Mucosa of descending colon (tissue), 3 donors: ENCODE data around the gene MAP3K2. TPM values are rescaled to one million over a fixed set of nuclear protein-coding genes. Genes with fewer than 3 reads are reported as not detected.

ENCODE experiments used
- ATAC-seq: fragments of 200-7000 bp; cut with Tn5 transposase; one replicate; pipeline ENCODE4 v1.9.1; 2020; ENCODE audit warnings: mild to moderate bottlenecking, moderate library complexity
- DNase-seq, 3 donors: peaks; one replicate each; pipeline ENCODE4 v3.0.0-alpha.2; 2020
- H3K36me3 ChIP-seq: fragments of 200-600 bp; one replicate; pipeline ENCODE4 v1.8.0; 2021; ENCODE audit warnings: low read depth, mild to moderate bottlenecking
- H3K4me1 ChIP-seq: fragments of 200-600 bp; one replicate; pipeline ENCODE4 v1.8.0; 2021; ENCODE audit warnings: low read depth, mild to moderate bottlenecking
- H3K4me3 ChIP-seq: fragments of 200-600 bp; one replicate; pipeline ENCODE4 v1.8.0; 2021; ENCODE audit warnings: mild to moderate bottlenecking
- H3K9me3 ChIP-seq: fragments of 200-600 bp; one replicate; pipeline ENCODE4 v1.8.0; 2021; ENCODE audit warnings: mild to moderate bottlenecking
- CTCF ChIP-seq: fragments of 200-600 bp; IDR thresholded peaks from one replicate; pipeline ENCODE4 v1.8.0; 2022; ENCODE audit warnings: antibody characterized with exemption, mild to moderate bottlenecking
- intact Hi-C, 2 donors: fragments of 100-400 bp; cut with DNase I in 1 of 2; cut with micrococcal nuclease in 1 of 2; formaldehyde crosslinking; loops; one replicate each; pipeline versions ENCODE4 v1.11.0 to v1.11.1; 2022; cut with DNase I, micrococcal nuclease
- total RNA-seq, 3 donors: library from RNA; stranded (reverse); fragmentation: NEBNext Ultra II Directional in 2 of 3; extraction: Animal tissue kit (Norgen Biotek cat#: 25700) in 2 of 3; gene quantifications; one replicate each; pipeline versions ENCODE4 v1.2.1 to v1.2.4, GENCODE V29; 2021 to 2023
- donor health status: DM: no; HTN: no; CAD: no; lungs with moderate emphysema.
- donor health status: DM: no; HTN: no; CAD: no.
- donor health status: DM: no; HTN: yes; CAD: no.

The MAP3K2 gene
- total RNA-seq, 3 donors from 2014 or later = 71.8 to 80.6 (median 77.1) TPM

DNA sequence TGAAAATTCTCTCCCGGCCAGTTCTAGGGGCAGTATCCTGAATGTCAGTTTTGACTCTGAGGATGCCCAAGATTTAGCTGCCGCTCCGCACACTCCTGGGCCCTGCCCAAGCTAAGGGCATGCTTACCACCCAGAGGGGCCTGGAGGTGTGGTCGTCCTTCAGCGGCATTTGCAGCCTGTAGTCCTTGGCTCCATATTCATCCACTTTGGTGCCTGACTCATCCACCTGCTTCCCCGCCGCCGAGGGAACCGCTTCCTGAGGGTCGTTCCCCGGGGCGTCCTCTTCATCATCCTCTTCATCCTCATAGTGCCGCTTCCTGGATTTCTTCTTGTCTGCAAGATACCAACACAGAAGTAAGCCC, 94.4 kb downstream of the MAP3K2 start:
- peak; percentile 18 for ATAC-seq
- intact Hi-C loops = no loop called here

GRCh38 chr2:127288274-127288673, 99.5 kb downstream of the MAP3K2 start:
- no peak for ATAC-seq
- DNase-seq = no peak
- TF ChIP-seq CTCF = no peak
- Histone ChIP-seq H3K4me1 (peaks cover 2% of the 10 kb centered on the region), H3K36me3 (peaks cover 8% of the 10 kb centered on the region), H3K9me3 (no peaks in the 10 kb centered on the region), H3K4me3 (no peak overlapping the region)
- intact Hi-C loops = no loop called here

More for the DNA sequence above, 94.4 kb downstream of the MAP3K2 start:
- peak in 1 of 3 donors; percentile 3 for DNase-seq
- no peaks in the 10 kb centered on the region for H3K36me3 ChIP-seq
- H3K9me3 ChIP-seq = no peaks in the 10 kb centered on the region
- H3K4me1 ChIP-seq = peaks cover 8% of the 10 kb centered on the region
- peak overlapping the region; percentile 77 for H3K4me3 ChIP-seq
- no peak for TF ChIP-seq CTCF

- no peaks in the 10 kb centered on the region for H3K4me1 ChIP-seq
- no peak for TF ChIP-seq CTCF
- H3K36me3 ChIP-seq = peaks cover 17% of the 10 kb centered on the region
- H3K9me3 ChIP-seq = no peaks in the 10 kb centered on the region
- intact Hi-C loops = no loop called here
- no peak overlapping the region for H3K4me3 ChIP-seq
- DNase-seq (no peak), ATAC-seq (no peak)
These were observed 104.5 kb downstream of the MAP3K2 start for GRCh38 chr2:127283275-127283674.

GRCh38 chr2:127280693-127281092, 107.1 kb downstream of the MAP3K2 start:
- H3K9me3 ChIP-seq = no peaks in the 10 kb centered on the region
- TF ChIP-seq CTCF = no peak
- DNase-seq (no peak), ATAC-seq (no peak)
- H3K36me3 ChIP-seq = peaks cover 19% of the 10 kb centered on the region
- H3K4me3 ChIP-seq = no peak overlapping the region
- intact Hi-C loops = no loop called here
- no peaks in the 10 kb centered on the region for H3K4me1 ChIP-seq

GRCh38 chr2:127279781-127280180, 108.0 kb downstream of the MAP3K2 start:
- no peaks in the 10 kb centered on the region for H3K9me3 ChIP-seq
- ATAC-seq (no peak), DNase-seq (no peak)
- no peak for TF ChIP-seq CTCF
- intact Hi-C loops = no loop called here
- H3K36me3 ChIP-seq = peaks cover 19% of the 10 kb centered on the region
- no peak overlapping the region for H3K4me3 ChIP-seq
- H3K4me1 ChIP-seq = no peaks in the 10 kb centered on the region

DNA sequence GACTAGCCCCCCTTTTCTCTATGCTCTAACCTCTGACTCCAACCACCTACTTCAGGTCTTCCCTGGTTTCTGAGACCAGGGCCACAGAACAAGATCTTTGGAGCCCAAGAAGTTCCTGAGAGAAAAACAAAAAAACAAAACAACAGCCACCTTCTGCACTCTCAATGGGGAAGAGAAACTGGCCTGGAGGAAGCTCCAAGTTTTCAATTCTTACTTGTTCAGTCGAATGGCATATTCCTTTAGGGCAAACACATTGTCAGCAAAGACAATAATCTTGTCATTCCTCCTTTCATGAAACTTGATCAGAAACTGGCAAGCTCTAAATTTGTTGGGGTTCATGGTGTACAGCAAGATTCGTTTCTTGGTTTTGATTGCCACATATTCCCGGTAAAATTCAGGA, 108.8 kb downstream of the MAP3K2 start:
- ATAC-seq = no peak
- Histone ChIP-seq H3K36me3 (peaks cover 19% of the 10 kb centered on the region), H3K4me3 (no peak overlapping the region), H3K4me1 (no peaks in the 10 kb centered on the region), H3K9me3 (no peaks in the 10 kb centered on the region)
- no peak for TF ChIP-seq CTCF
- no peak for DNase-seq
- intact Hi-C loops = no loop called here
